ENCODE results near the gene LMO2.

DNA sequence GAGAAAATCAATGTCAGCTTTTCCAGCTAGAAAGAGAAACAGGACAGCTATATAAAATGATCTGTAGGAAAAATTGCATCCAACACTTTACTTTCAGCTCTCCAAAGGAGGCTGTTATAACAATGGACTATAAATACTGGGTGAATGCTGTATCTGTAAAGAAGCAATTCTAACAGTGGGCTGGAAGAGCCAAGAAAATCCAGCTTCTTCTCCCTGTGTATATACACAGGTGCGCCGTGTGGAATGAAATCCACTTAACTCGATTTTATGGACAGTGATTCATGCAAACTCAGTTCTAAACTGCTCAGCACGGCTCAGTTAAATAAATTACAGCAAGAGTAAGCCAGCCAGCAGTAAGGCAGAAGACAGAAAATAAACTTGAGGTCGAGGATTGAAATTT is 32.5 kb upstream of the LMO2 start:
- TF ChIP-seq, protein P1, sequence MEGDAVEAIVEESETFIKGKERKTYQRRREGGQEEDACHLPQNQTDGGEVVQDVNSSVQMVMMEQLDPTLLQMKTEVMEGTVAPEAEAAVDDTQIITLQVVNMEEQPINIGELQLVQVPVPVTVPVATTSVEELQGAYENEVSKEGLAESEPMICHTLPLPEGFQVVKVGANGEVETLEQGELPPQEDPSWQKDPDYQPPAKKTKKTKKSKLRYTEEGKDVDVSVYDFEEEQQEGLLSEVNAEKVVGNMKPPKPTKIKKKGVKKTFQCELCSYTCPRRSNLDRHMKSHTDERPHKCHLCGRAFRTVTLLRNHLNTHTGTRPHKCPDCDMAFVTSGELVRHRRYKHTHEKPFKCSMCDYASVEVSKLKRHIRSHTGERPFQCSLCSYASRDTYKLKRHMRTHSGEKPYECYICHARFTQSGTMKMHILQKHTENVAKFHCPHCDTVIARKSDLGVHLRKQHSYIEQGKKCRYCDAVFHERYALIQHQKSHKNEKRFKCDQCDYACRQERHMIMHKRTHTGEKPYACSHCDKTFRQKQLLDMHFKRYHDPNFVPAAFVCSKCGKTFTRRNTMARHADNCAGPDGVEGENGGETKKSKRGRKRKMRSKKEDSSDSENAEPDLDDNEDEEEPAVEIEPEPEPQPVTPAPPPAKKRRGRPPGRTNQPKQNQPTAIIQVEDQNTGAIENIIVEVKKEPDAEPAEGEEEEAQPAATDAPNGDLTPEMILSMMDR (conservative IDR thresholded peaks at IDR 0.05 in 1 of 2, IDR thresholded peaks at IDR 0.05 in 1 of 2; ENCODE audit: extremely low read depth in 1 of 2, insufficient read depth in 1 of 2, low read depth in 1 of 2, low read length in 2 of 2), result no peak
- TF ChIP-seq EZH2 (IDR thresholded peaks at IDR 0.05; ENCODE audit: borderline replicate concordance, low read length), result no peak
